GM13976 (cell line): ENCODE measurements around the gene FMO1.
"Not testable (repeated sequence)": the region's sequence is repeated elsewhere in the genome, so short reads cannot be mapped to it uniquely, and the experiment has no call there.

Source experiments
- DNase-seq: peaks from one replicate; pipeline ENCODE4 v3.0.0; 2012; ENCODE audit warnings: low spot score
- in situ Hi-C: fragments of 300-500 bp; cut with MboI; formaldehyde crosslinking; loops from one replicate; pipeline ENCODE4 v1.12.0; 2022; ENCODE audit warnings: low sequenced_read_pairs, mixed read lengths, inconsistent platforms; ENCODE audit not compliant: unreplicated experiment
- TF ChIP-seq, protein P1 (sequence below): IDR thresholded peaks from 2 replicates; pipeline ENCODE4 v1.5.1; 2012; ENCODE audit warnings: borderline replicate concordance, mild to moderate bottlenecking; ENCODE audit not compliant: insufficient read depth; ENCODE audit errors: extremely low read depth, missing control alignments, control extremely low read depth

The FMO1 gene

GRCh38 chr1:171220581-171221054, 27.7 kb upstream of the FMO1 start:
- in situ Hi-C loops = no loop called here
- no peak for DNase-seq

GRCh38 chr1:171221665-171222591, 26.4 kb upstream of the FMO1 start:
- TF ChIP-seq, protein P1, sequence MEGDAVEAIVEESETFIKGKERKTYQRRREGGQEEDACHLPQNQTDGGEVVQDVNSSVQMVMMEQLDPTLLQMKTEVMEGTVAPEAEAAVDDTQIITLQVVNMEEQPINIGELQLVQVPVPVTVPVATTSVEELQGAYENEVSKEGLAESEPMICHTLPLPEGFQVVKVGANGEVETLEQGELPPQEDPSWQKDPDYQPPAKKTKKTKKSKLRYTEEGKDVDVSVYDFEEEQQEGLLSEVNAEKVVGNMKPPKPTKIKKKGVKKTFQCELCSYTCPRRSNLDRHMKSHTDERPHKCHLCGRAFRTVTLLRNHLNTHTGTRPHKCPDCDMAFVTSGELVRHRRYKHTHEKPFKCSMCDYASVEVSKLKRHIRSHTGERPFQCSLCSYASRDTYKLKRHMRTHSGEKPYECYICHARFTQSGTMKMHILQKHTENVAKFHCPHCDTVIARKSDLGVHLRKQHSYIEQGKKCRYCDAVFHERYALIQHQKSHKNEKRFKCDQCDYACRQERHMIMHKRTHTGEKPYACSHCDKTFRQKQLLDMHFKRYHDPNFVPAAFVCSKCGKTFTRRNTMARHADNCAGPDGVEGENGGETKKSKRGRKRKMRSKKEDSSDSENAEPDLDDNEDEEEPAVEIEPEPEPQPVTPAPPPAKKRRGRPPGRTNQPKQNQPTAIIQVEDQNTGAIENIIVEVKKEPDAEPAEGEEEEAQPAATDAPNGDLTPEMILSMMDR = no peak
- DNase-seq = no peak
- in situ Hi-C loops = no loop called here

More at GRCh38 chr1:171220581-171221054, 27.7 kb upstream of the FMO1 start:
- TF ChIP-seq, protein P1 = no peak

GRCh38 chr1:171222936-171223335, 25.4 kb upstream of the FMO1 start:
- in situ Hi-C loops = no loop called here
- TF ChIP-seq, protein P1 = no peak
- no peak for DNase-seq

GRCh38 chr1:171224257-171224656, 24.0 kb upstream of the FMO1 start:
- DNase-seq, in situ Hi-C loops: not testable (repeated sequence)

DNA sequence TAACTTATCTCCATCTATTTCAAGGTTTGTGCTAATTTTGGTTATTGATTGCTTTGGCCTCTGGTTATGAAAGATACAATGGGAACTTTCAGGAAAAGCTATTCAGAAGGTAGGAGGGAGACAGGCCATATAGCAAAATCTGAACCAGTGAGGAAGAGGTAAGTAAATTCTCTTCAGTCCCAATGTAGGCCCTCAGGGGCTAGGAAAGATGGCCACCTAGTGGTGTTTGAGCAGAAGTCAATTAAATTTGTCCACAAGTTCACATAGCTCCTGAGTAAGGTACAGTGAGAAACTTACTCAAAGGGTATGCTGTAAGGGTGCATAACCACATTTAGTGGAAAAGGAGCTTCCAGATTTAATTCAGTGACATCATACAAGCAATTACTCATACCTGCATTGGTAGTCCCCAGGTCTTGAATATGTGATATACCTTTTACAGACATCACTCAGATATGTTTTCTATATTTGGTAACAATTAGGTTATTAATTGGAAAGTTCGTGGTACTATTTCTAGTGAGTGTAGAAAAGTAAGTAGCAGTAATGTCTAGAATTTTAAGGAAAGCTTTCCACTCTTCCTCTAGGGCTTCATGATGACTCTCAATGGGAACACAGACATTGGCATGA, 21.4 kb upstream of the FMO1 start:
- TF ChIP-seq, protein P1 = peak; percentile 59
- in situ Hi-C loops = no loop called here
- DNase-seq = peak; percentile 55

- in situ Hi-C loops = no loop called here
- DNase-seq = no peak
Observed at GRCh38 chr1:171231326-171231725, 17.0 kb upstream of the FMO1 start.

More at GRCh38 chr1:171231326-171231725, 17.0 kb upstream of the FMO1 start:
- TF ChIP-seq, protein P1 = no peak
